ENCODE data around the gene RASD2.

Gene RASD2

GRCh38 chr22:35556666-35557065 lies 16.0 kb downstream of the RASD2 start:
- DNase-seq (ENCODE audit: extremely low spot score, insufficient read length, low read depth) (no peak), FAIRE-seq (no peak)

DNA sequence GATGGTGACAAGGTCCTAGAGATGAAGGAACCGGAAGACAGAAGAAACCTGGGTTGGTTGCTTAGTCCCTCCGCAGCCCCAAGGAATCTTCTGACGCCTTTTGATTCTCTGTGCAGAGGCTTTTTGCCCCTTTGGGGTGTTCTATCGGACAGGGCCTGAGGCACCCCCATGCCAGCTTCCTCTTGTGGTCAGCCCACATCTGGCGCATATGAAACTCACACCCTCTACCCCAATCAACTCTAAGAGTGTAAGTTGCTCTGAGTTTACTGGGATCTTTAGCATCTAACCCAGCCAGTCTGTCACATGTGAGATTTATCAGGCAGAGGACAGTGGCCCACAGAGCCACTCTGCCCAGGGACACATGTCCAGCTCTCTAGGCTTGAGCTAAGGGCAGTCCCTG lies 17.4 kb downstream of the RASD2 start:
- FAIRE-seq (no peak), DNase-seq (ENCODE audit: extremely low spot score, insufficient read length, low read depth) (no peak)

DNA sequence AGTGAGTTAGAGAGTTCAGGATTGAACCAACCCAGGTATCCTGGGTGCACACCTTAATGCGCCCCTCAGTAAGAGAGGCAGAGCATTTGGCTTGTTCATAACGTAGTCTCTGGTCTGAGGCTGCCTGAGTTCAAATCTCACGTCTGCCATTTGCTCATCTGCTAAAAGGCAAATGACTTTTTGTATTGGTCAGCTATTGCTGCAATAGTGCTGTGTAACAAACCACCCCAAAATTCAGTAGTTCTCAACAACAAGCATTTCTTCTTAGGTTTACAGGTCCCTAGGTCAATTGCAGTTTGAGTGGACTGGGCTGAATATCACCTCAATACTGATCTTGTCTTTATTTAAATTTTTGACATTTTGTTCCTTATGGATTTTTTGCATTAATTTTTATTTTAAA lies 18.1 kb downstream of the RASD2 start:
- FAIRE-seq (no peak), DNase-seq (ENCODE audit: extremely low spot score, insufficient read length, low read depth) (no peak)

- FAIRE-seq (no peak), DNase-seq (ENCODE audit: extremely low spot score, insufficient read length, low read depth) (no peak)
Observed at GRCh38 chr22:35559354-35560005, 18.8 kb downstream of the RASD2 start.

- FAIRE-seq = no peak
- no peak for DNase-seq (ENCODE audit: extremely low spot score, insufficient read length, low read depth)
Observed at GRCh38 chr22:35560366-35560765, 19.7 kb downstream of the RASD2 start.

- DNase-seq (ENCODE audit: extremely low spot score, insufficient read length, low read depth) (no peak), FAIRE-seq (no peak)
Observed at GRCh38 chr22:35560824-35561223, 20.2 kb downstream of the RASD2 start.

DNA sequence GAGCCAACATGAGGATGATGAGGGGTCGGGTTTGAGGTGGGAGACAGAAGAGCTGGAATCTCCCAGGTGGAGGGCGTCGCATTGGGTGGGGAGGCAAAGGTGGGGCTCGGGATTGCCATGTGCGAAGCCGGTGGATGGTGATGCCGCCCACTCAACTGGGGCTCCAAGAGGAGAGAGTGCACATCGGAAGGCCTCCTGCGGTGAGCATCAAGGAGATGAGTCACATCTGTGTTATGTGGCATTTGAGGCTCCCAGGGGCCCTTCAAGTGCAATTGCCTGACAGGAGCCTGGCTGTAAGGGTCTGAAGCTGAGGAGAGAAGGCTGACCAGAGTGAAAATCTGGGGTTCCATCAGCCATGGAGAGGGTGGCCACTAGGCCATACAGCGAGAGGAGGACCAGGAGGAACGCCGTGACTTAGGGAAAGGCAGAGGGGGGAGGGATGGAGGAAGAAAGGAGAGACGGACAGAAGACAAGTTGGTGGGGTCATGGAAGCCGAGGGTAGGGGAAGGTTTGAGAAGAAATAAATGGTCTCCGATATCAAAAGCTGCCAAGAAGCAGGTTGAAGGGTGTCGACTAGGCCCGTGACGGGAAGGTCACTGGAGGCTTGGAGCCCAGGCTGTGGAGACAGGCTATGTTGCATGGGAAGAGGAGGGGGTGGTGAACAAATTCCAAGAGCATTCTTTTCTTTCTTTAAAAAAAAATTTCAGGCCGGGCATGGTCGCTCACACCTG lies 21.3 kb downstream of the RASD2 start:
- DNase-seq (ENCODE audit: extremely low spot score, insufficient read length, low read depth) (no peak), FAIRE-seq (no peak)

DNA sequence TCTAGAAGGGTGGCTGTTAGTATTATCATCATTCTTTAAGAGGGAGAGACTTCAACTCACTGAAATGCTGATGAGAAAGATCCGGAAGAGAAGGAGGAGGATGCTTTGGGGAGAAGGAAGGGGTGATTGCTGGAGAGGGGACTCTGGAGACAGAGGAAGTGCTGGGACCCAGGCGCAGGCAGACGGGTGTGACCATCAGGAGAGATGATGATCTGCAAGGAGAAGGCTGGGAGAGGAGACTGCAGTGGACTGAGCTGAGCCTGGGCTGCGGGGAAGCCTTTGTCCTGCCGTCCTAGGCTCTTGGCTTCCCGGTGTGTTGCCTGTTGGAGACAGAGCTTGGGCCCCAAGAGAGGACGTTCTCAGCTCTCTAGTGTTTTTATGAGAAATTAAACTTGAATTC lies 22.6 kb downstream of the RASD2 start:
- FAIRE-seq = no peak

DNA sequence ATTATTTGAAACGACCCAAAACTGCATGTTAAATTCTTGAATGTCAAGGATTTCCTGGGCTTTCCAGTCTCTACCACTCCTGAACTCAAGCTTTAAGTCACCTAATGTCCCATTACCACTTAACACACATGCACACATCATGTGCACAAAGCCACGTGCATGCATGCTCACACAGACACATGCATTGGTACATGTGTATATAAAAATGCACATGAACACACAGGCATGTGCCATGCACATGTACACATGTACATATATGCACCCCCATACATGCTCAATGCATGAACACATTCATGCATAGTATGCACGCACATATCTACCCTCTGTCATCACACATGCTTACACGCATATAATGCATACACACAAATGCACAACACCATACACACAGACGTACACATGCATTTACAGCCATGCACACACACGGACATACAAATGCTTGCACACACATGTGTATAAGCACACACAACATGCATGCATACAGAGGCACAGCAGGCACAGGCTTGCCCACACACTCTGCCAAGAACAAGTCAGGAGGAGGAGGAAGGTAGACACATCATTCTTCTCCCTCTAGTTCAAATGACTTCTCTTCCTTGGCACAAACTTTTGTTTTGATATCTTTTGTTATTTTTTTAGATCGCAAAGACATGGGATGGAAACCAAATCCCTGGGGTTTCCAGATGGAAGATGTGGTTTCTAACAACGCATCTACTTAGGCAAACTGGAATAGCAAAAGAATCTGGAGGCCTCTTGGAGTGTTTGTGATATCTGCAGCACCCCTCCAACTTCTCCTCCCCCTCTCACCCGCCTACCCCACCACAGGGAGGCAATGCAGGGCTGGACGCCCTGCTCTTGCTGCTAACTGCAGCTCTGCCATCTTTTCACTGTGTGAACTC lies 24.6 kb downstream of the RASD2 start:
- FAIRE-seq (no peak), DNase-seq (ENCODE audit: extremely low spot score, insufficient read length, low read depth) (no peak)

More for the DNA sequence above, 22.6 kb downstream of the RASD2 start:
- no peak for DNase-seq (ENCODE audit: extremely low spot score, insufficient read length, low read depth)

DNA sequence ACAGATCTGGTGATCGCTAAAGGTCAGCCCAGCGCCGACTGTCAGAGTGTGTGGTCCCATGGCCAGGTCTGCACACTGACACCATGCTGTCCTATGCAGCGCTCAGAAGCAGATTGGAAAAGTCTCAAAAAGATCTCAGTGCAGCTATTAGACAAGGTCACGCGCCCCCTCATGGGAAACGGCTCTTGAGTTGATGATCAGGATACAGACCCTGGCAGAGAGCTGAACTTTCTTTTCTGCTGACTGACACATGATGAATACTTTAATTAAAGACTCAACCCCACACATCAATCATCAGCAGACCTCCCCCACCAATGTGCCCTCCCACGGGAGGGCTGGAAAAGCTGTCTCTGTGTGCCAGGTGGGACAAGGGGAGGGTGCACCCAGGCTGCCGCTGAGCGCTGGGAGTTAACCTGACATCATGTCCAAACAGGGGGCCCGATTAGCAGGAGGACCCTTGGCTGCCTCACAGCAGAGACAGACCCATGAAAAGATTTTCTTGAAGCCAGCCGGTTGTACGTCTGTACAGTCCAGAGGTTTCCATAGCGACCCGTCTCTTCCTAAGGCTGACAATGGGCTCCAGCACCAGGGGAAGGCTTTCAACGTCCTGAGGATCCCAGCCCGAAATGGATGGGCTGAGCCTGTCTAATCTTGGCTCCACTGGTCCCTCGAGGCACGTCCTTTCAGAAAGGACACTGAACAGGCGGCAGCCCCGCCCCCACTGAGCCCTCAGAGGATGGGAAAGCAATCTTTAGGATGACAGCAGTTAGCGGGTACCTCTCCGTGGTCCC lies 26.9 kb downstream of the RASD2 start:
- no peak for FAIRE-seq
- no peak for DNase-seq (ENCODE audit: extremely low spot score, insufficient read length, low read depth)

- no peak for FAIRE-seq
Observed at GRCh38 chr22:35568751-35569739, 28.4 kb downstream of the RASD2 start.

DNA sequence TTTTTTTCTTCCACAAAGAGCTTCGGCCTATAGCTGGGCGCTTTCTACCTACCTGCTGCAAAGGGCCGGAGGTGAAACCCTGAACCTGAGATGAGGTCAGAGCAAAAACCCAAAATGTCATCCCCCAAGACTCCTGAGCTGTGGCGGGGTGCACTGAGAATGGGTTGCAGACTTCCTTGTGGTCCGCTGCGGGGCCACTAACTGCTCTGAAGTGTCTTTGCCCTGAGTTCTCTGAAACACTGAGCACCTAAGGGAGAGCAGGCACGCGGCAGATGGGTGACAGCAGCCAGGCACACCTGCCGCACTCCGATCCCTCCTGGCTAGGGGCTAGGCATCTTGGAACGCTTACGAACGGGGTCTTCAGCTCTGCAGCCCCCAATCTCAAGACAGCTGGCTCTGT lies 29.3 kb downstream of the RASD2 start:
- FAIRE-seq (no peak), DNase-seq (ENCODE audit: extremely low spot score, insufficient read length, low read depth) (no peak)

More at GRCh38 chr22:35568751-35569739, 28.4 kb downstream of the RASD2 start:
- no peak for DNase-seq (ENCODE audit: extremely low spot score, insufficient read length, low read depth)

DNA sequence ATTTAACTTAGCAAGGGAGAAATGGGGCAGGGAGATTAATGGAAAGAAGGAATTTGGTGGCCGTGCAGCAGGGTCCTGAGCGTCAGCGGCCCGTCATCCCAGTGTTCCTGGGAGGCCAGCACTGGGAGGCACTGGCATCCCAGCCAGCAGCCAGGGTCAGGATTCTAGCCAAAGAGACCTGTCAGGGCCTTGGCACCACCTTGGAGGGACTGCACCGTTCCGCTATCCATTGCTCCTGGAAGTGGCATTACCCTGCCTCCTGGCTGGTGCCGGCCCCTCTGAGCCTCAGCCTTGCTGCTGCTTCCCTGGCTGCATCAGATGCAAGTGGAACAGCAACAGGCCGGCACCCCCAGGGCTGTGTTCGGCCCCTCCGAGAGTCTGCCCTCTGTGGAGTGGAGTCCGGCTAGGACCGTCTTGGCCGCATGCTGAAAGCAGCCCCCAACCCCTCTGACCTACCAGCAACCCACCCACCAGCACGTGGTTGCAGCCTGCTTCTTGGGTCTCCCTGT lies 30.1 kb downstream of the RASD2 start:
- no peak for FAIRE-seq
- DNase-seq (ENCODE audit: extremely low spot score, insufficient read length, low read depth) = no peak

DNA sequence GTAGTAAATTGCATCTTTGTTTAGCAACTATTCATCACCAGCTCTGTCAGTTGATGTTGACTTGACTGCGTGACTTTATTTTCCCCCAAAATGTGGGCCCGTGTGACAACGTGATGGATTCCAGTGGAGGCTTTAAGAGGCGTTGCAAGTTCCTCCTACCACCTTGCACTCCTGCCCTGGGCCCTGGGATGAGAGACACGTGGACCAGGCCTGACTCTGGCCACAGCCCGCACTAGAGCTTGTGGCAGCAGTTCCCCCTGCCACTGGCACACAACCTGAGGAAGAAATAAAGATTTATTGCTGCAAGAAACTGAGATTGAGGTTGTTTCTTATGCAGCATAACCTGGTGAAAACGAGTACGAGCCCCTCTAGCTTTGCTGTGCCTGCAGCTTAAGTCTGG lies 31.9 kb downstream of the RASD2 start:
- FAIRE-seq (no peak), DNase-seq (ENCODE audit: extremely low spot score, insufficient read length, low read depth) (no peak)

- FAIRE-seq (no peak), DNase-seq (ENCODE audit: extremely low spot score, insufficient read length, low read depth) (no peak)
Observed at GRCh38 chr22:35575116-35575748, 34.6 kb downstream of the RASD2 start.

DNA sequence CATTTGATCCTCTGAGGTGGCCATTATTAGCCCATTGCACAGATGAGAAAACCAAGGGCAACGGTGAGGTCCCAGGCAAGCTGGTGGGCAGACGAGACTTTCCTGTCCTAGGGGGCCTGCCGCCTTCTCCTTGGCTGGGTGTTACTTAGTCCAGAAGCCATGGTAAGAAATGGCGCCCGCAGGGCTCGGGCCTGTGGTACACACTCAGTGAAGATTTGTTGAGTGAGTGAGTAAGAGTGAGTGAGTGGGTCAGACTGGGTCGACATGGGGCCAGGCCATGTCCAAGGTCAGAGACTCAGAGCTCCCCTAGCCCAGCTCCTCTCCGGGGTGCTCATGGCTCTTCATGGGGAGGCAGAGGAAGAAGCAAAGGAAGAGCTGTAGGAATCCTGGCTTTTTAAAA lies 36.0 kb downstream of the RASD2 start:
- DNase-seq (ENCODE audit: extremely low spot score, insufficient read length, low read depth) = no peak
- no peak for FAIRE-seq

GRCh38 chr22:35577799-35578659 lies 37.4 kb downstream of the RASD2 start:
- DNase-seq (ENCODE audit: extremely low spot score, insufficient read length, low read depth) = no peak
- no peak for FAIRE-seq
